Activated CD4-positive, alpha-beta T cell treated with anti-CD3 and anti-CD28 coated beads, Interleukin-2, Interleukin-6, amounts not matched to agents 100 ng/mL and 50 ng/mL, durations not matched to agents 16 hours and 8 hours (primary cell): ENCODE measurements around the gene HMGN3.

Experiments used
- DNase-seq: peaks from one replicate; pipeline ENCODE4 v3.0.0-alpha.2; 2020

The HMGN3 gene

GRCh38 chr6:79173378-79173777, 61.1 kb downstream of the HMGN3 start:
- DNase-seq = no peak

GRCh38 chr6:79170959-79171358, 63.5 kb downstream of the HMGN3 start:
- DNase-seq = no peak

GRCh38 chr6:79170431-79170830, 64.1 kb downstream of the HMGN3 start:
- DNase-seq = no peak

GRCh38 chr6:79168695-79168980, 65.8 kb downstream of the HMGN3 start:
- no peak for DNase-seq

GRCh38 chr6:79167931-79168694, 66.4 kb downstream of the HMGN3 start:
- no peak for DNase-seq

GRCh38 chr6:79159846-79160245, 74.6 kb downstream of the HMGN3 start:
- DNase-seq = no peak

- DNase-seq = no peak
Measured at GRCh38 chr6:79158856-79159516, 75.5 kb downstream of the HMGN3 start.

GRCh38 chr6:79157961-79158644, 76.4 kb downstream of the HMGN3 start:
- DNase-seq = no peak

- no peak for DNase-seq
Measured at GRCh38 chr6:79152269-79152737, 82.2 kb downstream of the HMGN3 start.
